K562 (cell line): ENCODE data around the gene LRP1. TPM values are rescaled to one million over a fixed set of nuclear protein-coding genes. Genes with fewer than 3 reads are reported as not detected.

ENCODE experiments used
- CBX3 ChIP-seq, 2 experiments: IDR thresholded peaks; 1 replicate in 1 of 2; 2 replicates in 1 of 2; pipeline ENCODE4 v1.6.1; 2012; ENCODE audit warnings: inconsistent platforms in 2 of 2, low read length in 2 of 2, borderline replicate concordance in 1 of 2, control low read depth in 1 of 2
- E2F3 ChIP-seq: fragments of 250-450 bp; sonication (Bioruptor Pico); IDR thresholded peaks from 2 replicates; pipeline ENCODE4 v1.4.0; 2020; ENCODE audit warnings: mild to moderate bottlenecking
- ELF1 ChIP-seq: fragments of 200-800 bp; sonication (Bioruptor generic); IDR thresholded peaks from 2 replicates; pipeline ENCODE4 v1.6.1; 2016; ENCODE audit warnings: missing genetic modification characterization, missing compliant biosample characterization
- EP300 ChIP-seq: IDR thresholded peaks from 2 replicates; pipeline ENCODE4 v1.6.1; 2012; ENCODE audit warnings: low read length, improper control_type of control experiment
- MBD2 ChIP-seq: sonication (generic); IDR thresholded peaks from 2 replicates; pipeline ENCODE4 v1.6.1; 2016; ENCODE audit warnings: low read depth, borderline replicate concordance
- NR2C2 ChIP-seq, 2 experiments: fragments of 200-800 bp in 1 of 2; sonication (Bioruptor generic) in 1 of 2; sonication (generic) in 1 of 2; formaldehyde crosslinking in 1 of 2; IDR thresholded peaks; 2 replicates each; pipeline versions ENCODE4 v1.6.1 to v1.8.0; 2016 to 2022; ENCODE audit warnings: mild to moderate bottlenecking in 1 of 2, missing compliant biosample characterization in 1 of 2, missing genetic modification characterization in 1 of 2, missing genetic modification reagents in 1 of 2
- PHF8 ChIP-seq: fragments of 200-600 bp; sonication (generic); IDR thresholded peaks from 2 replicates; pipeline ENCODE4 v1.6.1; 2012; ENCODE audit warnings: mixed run types, mild to moderate bottlenecking, inconsistent platforms, low read length, moderate library complexity, borderline replicate concordance
- PRPF4 ChIP-seq: fragments of 200-400 bp; formaldehyde crosslinking; IDR thresholded peaks from one replicate; pipeline ENCODE4 v1.6.1; 2017; ENCODE audit warnings: low read length, low read depth, mild to moderate bottlenecking; ENCODE audit not compliant: insufficient read depth, poor library complexity, severe bottlenecking
- TBL1XR1 ChIP-seq, 2 experiments: IDR thresholded peaks; 2 replicates each; pipeline ENCODE4 v1.6.1; 2012; ENCODE audit warnings: improper control_type of control experiment in 2 of 2, low read length in 2 of 2, mild to moderate bottlenecking in 1 of 2
- THAP7 ChIP-seq: fragments of 250-450 bp; sonication (Bioruptor Pico); IDR thresholded peaks from 2 replicates; pipeline ENCODE4 v1.5.0; 2021
- ZNF165 ChIP-seq: fragments of 250-450 bp; sonication (Bioruptor Pico); IDR thresholded peaks from 2 replicates; pipeline ENCODE4 v1.4.0; 2020; ENCODE audit warnings: borderline replicate concordance
- polyA plus RNA-seq, 8 experiments: library from polyadenylated mRNA; depleted of rRNA in 4 of 8; stranded (reverse) in 5 of 8; unstranded in 3 of 8; fragments of >200 nt; fragmentation: Nextera tagmentation in 2 of 8; fragmentation: Illumina TruSeq in 1 of 8; extraction: Ambion mirVana in 2 of 8; extraction: Trizol in 1 of 8; gene quantifications; 2 replicates each; pipeline versions ENCODE4 v1.2.1 to v1.2.3, GENCODE V29; 2011 to 2014; ENCODE audit warnings: inconsistent platforms in 1 of 8, missing spikeins in 1 of 8
- total RNA-seq, 7 experiments: library from RNA; depleted of rRNA in 6 of 7; stranded (reverse); fragments of >200 nt in 6 of 7; fragmentation: Illumina TruSeq in 2 of 7; extraction: Trizol in 2 of 7; gene quantifications; 2 replicates each; pipeline versions ENCODE4 v1.2.1 to v1.2.3, GENCODE V29; 2011 to 2021; ENCODE audit warnings: low replicate concordance in 1 of 7
- TF ChIP-seq, protein P1 (sequence below): fragments of 450-650 bp; IDR thresholded peaks from 2 replicates; pipeline ENCODE4 v1.7.1; 2018; ENCODE audit warnings: mild to moderate bottlenecking, low read depth; ENCODE audit not compliant: partially characterized antibody
- TF ChIP-seq, protein P2 (sequence below), 2 experiments: fragments of 450-650 bp in 1 of 2; sonication (generic) in 1 of 2; formaldehyde crosslinking; conservative IDR thresholded peaks; 2 replicates each; pipeline versions ENCODE4 v1.4.0 to v1.8.1; 2020 to 2022; ENCODE audit warnings: mild to moderate bottlenecking in 1 of 2, missing genetic modification reagents in 1 of 2

LRP1 gene
- total and polyA plus RNA-seq, 9 of the 15 experiments (the other 6 are each of a cell fraction or from before 2014, with no cell fraction given): 0.04 to 0.64 (median 0.19) TPM; not detected in 2

DNA sequence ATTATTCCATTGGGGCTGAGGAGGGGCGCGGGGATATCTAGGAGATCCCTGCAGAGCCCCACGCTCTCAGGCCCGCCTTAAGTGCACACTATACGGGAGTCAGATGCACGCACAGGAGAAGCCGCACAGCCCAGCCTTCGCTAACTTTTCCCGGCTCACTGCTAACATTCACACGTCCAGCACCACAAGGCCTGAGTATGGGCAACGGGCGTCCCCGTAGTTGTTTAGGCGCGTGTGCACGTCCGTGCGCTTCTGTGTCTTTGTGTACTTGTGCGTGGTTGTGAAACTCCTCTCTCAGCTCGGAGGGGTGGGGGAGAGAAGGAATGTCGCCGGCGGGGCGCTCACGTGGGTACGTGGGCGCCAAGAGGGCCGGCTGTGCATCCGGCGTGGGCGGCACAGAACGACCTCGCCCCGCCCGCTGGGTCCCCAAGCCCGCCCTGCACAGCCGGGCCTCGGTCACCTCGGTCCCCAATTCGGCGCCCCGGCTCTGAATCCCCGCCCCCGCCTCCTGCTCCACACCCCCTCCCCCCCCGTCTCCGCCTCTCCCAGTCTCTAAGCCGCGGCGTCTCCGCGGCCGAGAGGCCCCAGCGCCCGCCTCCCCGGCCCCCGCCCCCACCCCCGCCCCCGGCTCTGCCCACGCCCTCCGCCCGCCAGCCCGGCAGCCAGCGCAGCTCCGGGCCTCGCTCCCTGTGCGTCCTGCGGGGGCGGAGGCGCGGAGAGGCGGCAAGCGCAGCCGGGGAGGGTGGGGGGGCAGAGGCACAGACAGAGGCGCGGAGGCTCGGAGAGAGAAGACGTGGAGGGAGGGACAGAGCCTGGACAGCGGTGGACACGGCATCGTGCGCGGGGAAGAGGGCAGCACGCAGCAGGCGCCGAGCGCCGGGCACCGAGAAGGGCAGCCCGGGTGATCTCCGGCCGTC lies 39.7 kb upstream of the LRP1 start, which contains the start of gene NAB2 (continued):
- TF ChIP-seq, protein P1, sequence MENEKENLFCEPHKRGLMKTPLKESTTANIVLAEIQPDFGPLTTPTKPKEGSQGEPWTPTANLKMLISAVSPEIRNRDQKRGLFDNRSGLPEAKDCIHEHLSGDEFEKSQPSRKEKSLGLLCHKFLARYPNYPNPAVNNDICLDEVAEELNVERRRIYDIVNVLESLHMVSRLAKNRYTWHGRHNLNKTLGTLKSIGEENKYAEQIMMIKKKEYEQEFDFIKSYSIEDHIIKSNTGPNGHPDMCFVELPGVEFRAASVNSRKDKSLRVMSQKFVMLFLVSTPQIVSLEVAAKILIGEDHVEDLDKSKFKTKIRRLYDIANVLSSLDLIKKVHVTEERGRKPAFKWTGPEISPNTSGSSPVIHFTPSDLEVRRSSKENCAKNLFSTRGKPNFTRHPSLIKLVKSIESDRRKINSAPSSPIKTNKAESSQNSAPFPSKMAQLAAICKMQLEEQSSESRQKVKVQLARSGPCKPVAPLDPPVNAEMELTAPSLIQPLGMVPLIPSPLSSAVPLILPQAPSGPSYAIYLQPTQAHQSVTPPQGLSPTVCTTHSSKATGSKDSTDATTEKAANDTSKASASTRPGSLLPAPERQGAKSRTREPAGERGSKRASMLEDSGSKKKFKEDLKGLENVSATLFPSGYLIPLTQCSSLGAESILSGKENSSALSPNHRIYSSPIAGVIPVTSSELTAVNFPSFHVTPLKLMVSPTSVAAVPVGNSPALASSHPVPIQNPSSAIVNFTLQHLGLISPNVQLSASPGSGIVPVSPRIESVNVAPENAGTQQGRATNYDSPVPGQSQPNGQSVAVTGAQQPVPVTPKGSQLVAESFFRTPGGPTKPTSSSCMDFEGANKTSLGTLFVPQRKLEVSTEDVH: no peak
- TF ChIP-seq TBL1XR1 (IDR thresholded peaks at IDR 0.05; ENCODE audit: low read length in 2 of 2) (peak in 1 of 2 experiments; percentile 26; a peak in 1 of 4 replicates), PRPF4 (no peak), EP300 (peak; percentile 47; the same call in 1 of the 2 replicates), THAP7 (CRISPR knock-in tag) (no peak), E2F3 (CRISPR knock-in tag) (peak; percentile 67), ZNF165 (0 out of 2 replicates have a peak, but pooled peaks have one; percentile 12), ELF1 (no peak), MBD2 (peak; percentile 46; the same call in 1 of the 2 replicates), CBX3 (IDR thresholded peaks at IDR 0.05; ENCODE audit: borderline replicate concordance in 1 of 2, low read length in 2 of 2) (peak in 1 of 2 experiments; percentile 47; a peak in 1 of 3 replicates), PHF8 (peak; percentile 40; the same call in 1 of the 2 replicates), NR2C2 (CRISPR knock-in tag; IDR thresholded peaks at IDR 0.05) (no peak), NR2C2 (tag; IDR thresholded peaks at IDR 0.05) (0 out of 2 replicates have a peak, but pooled peaks have one; percentile 32)
- TF ChIP-seq, protein P2, sequence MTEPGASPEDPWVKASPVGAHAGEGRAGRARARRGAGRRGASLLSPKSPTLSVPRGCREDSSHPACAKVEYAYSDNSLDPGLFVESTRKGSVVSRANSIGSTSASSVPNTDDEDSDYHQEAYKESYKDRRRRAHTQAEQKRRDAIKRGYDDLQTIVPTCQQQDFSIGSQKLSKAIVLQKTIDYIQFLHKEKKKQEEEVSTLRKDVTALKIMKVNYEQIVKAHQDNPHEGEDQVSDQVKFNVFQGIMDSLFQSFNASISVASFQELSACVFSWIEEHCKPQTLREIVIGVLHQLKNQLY (CRISPR knock-in tag; conservative IDR thresholded peaks at IDR 0.05): 0 out of 4 replicates have a peak, but pooled peaks of 1 of the 2 experiments have one; percentile 61
